ENCODE data around the gene TRIM28.
A peak's percentile ranks its signal among the peaks of the same experiment; 100 is the strongest.

TRIM28 gene

GRCh38 chr19:58547323-58548312, 3.8 kb downstream of the TRIM28 start:
- Histone ChIP-seq H3K4me1 (ENCODE audit: control insufficient read depth, insufficient read depth, low read length) (peaks cover 13% of the 10 kb centered on the region), H3K27ac (ENCODE audit: low read depth, low read length) (no peak overlapping the region), H3K27me3 (ENCODE audit: control insufficient read depth, insufficient read depth, low read length) (no peaks in the 10 kb centered on the region), H3K9ac (ENCODE audit: low read length) (no peak overlapping the region), H3K36me3 (ENCODE audit: control insufficient read depth, insufficient read depth, low read length) (peaks cover 50% of the 10 kb centered on the region), H3K4me3 (ENCODE audit: low read length) (no peak overlapping the region)

- Histone ChIP-seq H3K27me3 (ENCODE audit: control insufficient read depth, insufficient read depth, low read length) (no peaks in the 10 kb centered on the region), H3K4me3 (ENCODE audit: low read length) (no peak overlapping the region), H3K27ac (ENCODE audit: low read depth, low read length) (no peak overlapping the region), H3K4me1 (ENCODE audit: control insufficient read depth, insufficient read depth, low read length) (peaks cover 16% of the 10 kb centered on the region), H3K9ac (ENCODE audit: low read length) (no peak overlapping the region), H3K36me3 (ENCODE audit: control insufficient read depth, insufficient read depth, low read length) (peaks cover 50% of the 10 kb centered on the region)
Measured at GRCh38 chr19:58548859-58549663, 5.2 kb downstream of the TRIM28 start.

GRCh38 chr19:58549664-58550361, 5.9 kb downstream of the TRIM28 start:
- H3K9ac ChIP-seq (ENCODE audit: low read length): no peak overlapping the region
- H3K4me3 ChIP-seq (ENCODE audit: low read length): no peak overlapping the region
- no peaks in the 10 kb centered on the region for H3K27me3 ChIP-seq (ENCODE audit: control insufficient read depth, insufficient read depth, low read length)
- H3K27ac ChIP-seq (ENCODE audit: low read depth, low read length): no peak overlapping the region
- peaks cover 50% of the 10 kb centered on the region for H3K36me3 ChIP-seq (ENCODE audit: control insufficient read depth, insufficient read depth, low read length)
- peaks cover 20% of the 10 kb centered on the region for H3K4me1 ChIP-seq (ENCODE audit: control insufficient read depth, insufficient read depth, low read length)

GRCh38 chr19:58550362-58551122, 6.7 kb downstream of the TRIM28 start:
- Histone ChIP-seq H3K9ac (ENCODE audit: low read length) (no peak overlapping the region), H3K36me3 (ENCODE audit: control insufficient read depth, insufficient read depth, low read length) (peaks cover 50% of the 10 kb centered on the region), H3K4me3 (ENCODE audit: low read length) (no peak overlapping the region), H3K27me3 (ENCODE audit: control insufficient read depth, insufficient read depth, low read length) (no peaks in the 10 kb centered on the region), H3K4me1 (ENCODE audit: control insufficient read depth, insufficient read depth, low read length) (peaks cover 22% of the 10 kb centered on the region), H3K27ac (ENCODE audit: low read depth, low read length) (no peak overlapping the region)

GRCh38 chr19:58551123-58551497, 7.2 kb downstream of the TRIM28 start:
- no peak overlapping the region for H3K4me3 ChIP-seq (ENCODE audit: low read length)
- H3K36me3 ChIP-seq (ENCODE audit: control insufficient read depth, insufficient read depth, low read length): peaks cover 51% of the 10 kb centered on the region
- H3K27ac ChIP-seq (ENCODE audit: low read depth, low read length): no peak overlapping the region
- H3K9ac ChIP-seq (ENCODE audit: low read length): no peak overlapping the region
- H3K27me3 ChIP-seq (ENCODE audit: control insufficient read depth, insufficient read depth, low read length): no peaks in the 10 kb centered on the region
- H3K4me1 ChIP-seq (ENCODE audit: control insufficient read depth, insufficient read depth, low read length): peaks cover 17% of the 10 kb centered on the region

GRCh38 chr19:58551577-58552471, 8.0 kb downstream of the TRIM28 start:
- no peak overlapping the region for H3K9ac ChIP-seq (ENCODE audit: low read length)
- peaks cover 12% of the 10 kb centered on the region for H3K4me1 ChIP-seq (ENCODE audit: control insufficient read depth, insufficient read depth, low read length)
- H3K36me3 ChIP-seq (ENCODE audit: control insufficient read depth, insufficient read depth, low read length): peaks cover 53% of the 10 kb centered on the region

GRCh38 chr19:58552655-58553054, 8.8 kb downstream of the TRIM28 start:
- H3K27ac ChIP-seq (ENCODE audit: low read depth, low read length): no peak overlapping the region

More at GRCh38 chr19:58551577-58552471, 8.0 kb downstream of the TRIM28 start:
- no peaks in the 10 kb centered on the region for H3K27me3 ChIP-seq (ENCODE audit: control insufficient read depth, insufficient read depth, low read length)
- H3K27ac ChIP-seq (ENCODE audit: low read depth, low read length): no peak overlapping the region
- H3K4me3 ChIP-seq (ENCODE audit: low read length): no peak overlapping the region

GRCh38 chr19:58553799-58554493, 10.1 kb downstream of the TRIM28 start:
- H3K27ac ChIP-seq (ENCODE audit: low read depth, low read length): peak overlapping the region; percentile 92
- H3K4me1 ChIP-seq (ENCODE audit: control insufficient read depth, insufficient read depth, low read length): peaks cover 17% of the 10 kb centered on the region
- H3K27me3 ChIP-seq (ENCODE audit: control insufficient read depth, insufficient read depth, low read length): no peaks in the 10 kb centered on the region
- peak overlapping the region; percentile 89 for H3K4me3 ChIP-seq (ENCODE audit: low read length)
- H3K36me3 ChIP-seq (ENCODE audit: control insufficient read depth, insufficient read depth, low read length): peaks cover 40% of the 10 kb centered on the region
- H3K9ac ChIP-seq (ENCODE audit: low read length): peak overlapping the region; percentile 89

More at GRCh38 chr19:58552655-58553054, 8.8 kb downstream of the TRIM28 start:
- Histone ChIP-seq H3K4me3 (ENCODE audit: low read length) (no peak overlapping the region), H3K4me1 (ENCODE audit: control insufficient read depth, insufficient read depth, low read length) (peaks cover 17% of the 10 kb centered on the region), H3K27me3 (ENCODE audit: control insufficient read depth, insufficient read depth, low read length) (no peaks in the 10 kb centered on the region), H3K9ac (ENCODE audit: low read length) (no peak overlapping the region), H3K36me3 (ENCODE audit: control insufficient read depth, insufficient read depth, low read length) (peaks cover 52% of the 10 kb centered on the region)

- H3K27me3 ChIP-seq (ENCODE audit: control insufficient read depth, insufficient read depth, low read length): no peaks in the 10 kb centered on the region
- H3K36me3 ChIP-seq (ENCODE audit: control insufficient read depth, insufficient read depth, low read length): peaks cover 32% of the 10 kb centered on the region
- peak within 1 kb of the TSS; percentile 89 for H3K9ac ChIP-seq (ENCODE audit: low read length)
- H3K4me3 ChIP-seq (ENCODE audit: low read length): peak within 1 kb of the TSS; percentile 89
- peaks cover 17% of the 10 kb centered on the region for H3K4me1 ChIP-seq (ENCODE audit: control insufficient read depth, insufficient read depth, low read length)
- peak within 1 kb of the TSS; percentile 92 for H3K27ac ChIP-seq (ENCODE audit: low read depth, low read length)
Measured at GRCh38 chr19:58554494-58555368, 10.9 kb downstream of the TRIM28 start, which contains the start of gene CHMP2A. Gene CHMP2A, minus strand, starts transcription at chr19:58555105. Its CDS starts 893 bp downstream, at chr19:58554212.
